SK-N-SH treated with all-trans-retinoic acid at 6 μM for 48 hours (cell line): ENCODE results near the gene ZBTB26.
A peak's percentile ranks its signal among the peaks of the same experiment; 100 is the strongest.

ENCODE experiments used
- ATAC-seq: fragments of 200-7000 bp; cut with Tn5 transposase; 3 replicates; pipeline ENCODE4 v1.9.1; 2020; ENCODE audit warnings: mild to moderate bottlenecking, moderate library complexity
- ARNTL ChIP-seq: fragments of 450-650 bp; formaldehyde crosslinking; IDR thresholded peaks from 2 replicates; pipeline ENCODE4 v1.5.0; 2020; ENCODE audit warnings: low read depth, mild to moderate bottlenecking, moderate library complexity, borderline replicate concordance
- BACH2 ChIP-seq: fragments of 250-450 bp; sonication (Bioruptor Pico); IDR thresholded peaks from 2 replicates; pipeline ENCODE4 v1.9.0; 2021; ENCODE audit warnings: mild to moderate bottlenecking, borderline replicate concordance
- CSDC2 ChIP-seq: fragments of 250-450 bp; sonication (Bioruptor Pico); IDR thresholded peaks from 2 replicates; pipeline ENCODE4 v1.5.0; 2020; ENCODE audit warnings: mild to moderate bottlenecking, moderate library complexity
- ESRRG ChIP-seq: fragments of 250-450 bp; sonication (Bioruptor Pico); IDR thresholded peaks from 2 replicates; pipeline ENCODE4 v1.6.1; 2021; ENCODE audit warnings: mild to moderate bottlenecking
- GLIS3 ChIP-seq: fragments of 250-450 bp; sonication (Bioruptor Pico); IDR thresholded peaks from 2 replicates; pipeline ENCODE4 v1.5.0; 2020; ENCODE audit warnings: mild to moderate bottlenecking, moderate library complexity
- ISL1 ChIP-seq: fragments of 250-450 bp; sonication (Bioruptor Pico); IDR thresholded peaks from 2 replicates; pipeline ENCODE4 v2.1.2; 2022; ENCODE audit warnings: mild to moderate bottlenecking, moderate library complexity
- OSR1 ChIP-seq: fragments of 250-450 bp; sonication (Bioruptor Pico); IDR thresholded peaks from 2 replicates; pipeline ENCODE4 v1.8.0; 2022; ENCODE audit warnings: moderate library complexity, mild to moderate bottlenecking, inconsistent platforms
- PATZ1 ChIP-seq: fragments of 250-450 bp; sonication (Bioruptor Pico); IDR thresholded peaks from 2 replicates; pipeline ENCODE4 v1.8.0; 2020; ENCODE audit warnings: mild to moderate bottlenecking, moderate library complexity, borderline replicate concordance
- POU6F1 ChIP-seq: fragments of 250-450 bp; sonication (Bioruptor Pico); IDR thresholded peaks from 2 replicates; pipeline ENCODE4 v1.8.0; 2021; ENCODE audit warnings: low read depth, mild to moderate bottlenecking, moderate library complexity, borderline replicate concordance
- PPARA ChIP-seq: fragments of 250-450 bp; sonication (Bioruptor Pico); IDR thresholded peaks from 2 replicates; pipeline ENCODE4 v1.5.0; 2020; ENCODE audit warnings: mild to moderate bottlenecking, borderline replicate concordance
- RARB ChIP-seq: fragments of 250-450 bp; sonication (Bioruptor Pico); IDR thresholded peaks from 2 replicates; pipeline ENCODE4 v1.8.0; 2021; ENCODE audit warnings: mild to moderate bottlenecking, moderate library complexity
- SNAI2 ChIP-seq: fragments of 250-450 bp; sonication (Bioruptor Pico); IDR thresholded peaks from 2 replicates; pipeline ENCODE4 v1.5.0; 2020; ENCODE audit warnings: mild to moderate bottlenecking, moderate library complexity
- TCF4 ChIP-seq: fragments of 250-450 bp; sonication (Bioruptor Pico); IDR thresholded peaks from 2 replicates; pipeline ENCODE4 v1.8.0; 2021; ENCODE audit warnings: mild to moderate bottlenecking, moderate library complexity, borderline replicate concordance
- TOX ChIP-seq: fragments of 250-450 bp; sonication (Bioruptor Pico); IDR thresholded peaks from 2 replicates; pipeline ENCODE4 v1.8.0; 2021; ENCODE audit warnings: mild to moderate bottlenecking, moderate library complexity, borderline replicate concordance
- TSHZ2 ChIP-seq: fragments of 250-450 bp; sonication (Bioruptor Pico); IDR thresholded peaks from 2 replicates; pipeline ENCODE4 v1.5.0; 2020; ENCODE audit warnings: mild to moderate bottlenecking, moderate library complexity
- ZC3H10 ChIP-seq: fragments of 250-450 bp; sonication (Bioruptor Pico); IDR thresholded peaks from 2 replicates; pipeline ENCODE4 v1.5.1; 2021; ENCODE audit warnings: mild to moderate bottlenecking, moderate library complexity
- ZFP3 ChIP-seq: fragments of 250-450 bp; sonication (Bioruptor Pico); IDR thresholded peaks from 2 replicates; pipeline ENCODE4 v1.5.0; 2020; ENCODE audit warnings: mild to moderate bottlenecking, moderate library complexity
- ZFP30 ChIP-seq: fragments of 450-650 bp; formaldehyde crosslinking; IDR thresholded peaks from 2 replicates; pipeline ENCODE4 v1.5.0; 2022; ENCODE audit warnings: mild to moderate bottlenecking, moderate library complexity
- ZNF565 ChIP-seq: fragments of 450-650 bp; formaldehyde crosslinking; conservative IDR thresholded peaks from 2 replicates; pipeline ENCODE4 v1.5.0; 2020; ENCODE audit warnings: low read depth, mild to moderate bottlenecking, moderate library complexity
- ZNF8 ChIP-seq: fragments of 450-650 bp; formaldehyde crosslinking; IDR thresholded peaks from 2 replicates; pipeline ENCODE4 v1.5.0; 2020; ENCODE audit warnings: mild to moderate bottlenecking, moderate library complexity

Gene ZBTB26

GRCh38 chr9:122948313-122948712 is 17.0 kb upstream of the ZBTB26 start (continued):
- TF ChIP-seq RARB (CRISPR knock-in tag), result no peak
- no peak for TF ChIP-seq SNAI2
- no peak for TF ChIP-seq ZNF8
- TF ChIP-seq TCF4, result no peak

- TF ChIP-seq TOX (CRISPR knock-in tag) (no peak), ZFP3 (CRISPR knock-in tag) (no peak), OSR1 (no peak)
- no peak for ATAC-seq
These were observed 15.2 kb upstream of the ZBTB26 start for GRCh38 chr9:122946461-122947005.

- TF ChIP-seq ZNF565 (CRISPR knock-in tag) (no peak), ISL1 (CRISPR knock-in tag) (no peak), PPARA (no peak), ZNF8 (no peak), BACH2 (CRISPR knock-in tag) (no peak), ARNTL (CRISPR knock-in tag) (no peak), TOX (CRISPR knock-in tag) (no peak), PATZ1 (no peak), SNAI2 (no peak), RARB (CRISPR knock-in tag) (no peak), CSDC2 (CRISPR knock-in tag) (no peak), ZFP30 (CRISPR knock-in tag) (no peak), TSHZ2 (CRISPR knock-in tag) (no peak), ZC3H10 (no peak), GLIS3 (CRISPR knock-in tag) (no peak)
- ATAC-seq, result no peak
These were observed 13.9 kb upstream of the ZBTB26 start for GRCh38 chr9:122944960-122945888.

GRCh38 chr9:122941582-122942234 is 10.4 kb upstream of the ZBTB26 start:
- TF ChIP-seq GLIS3 (CRISPR knock-in tag) (no peak), ESRRG (CRISPR knock-in tag) (no peak), CSDC2 (CRISPR knock-in tag) (no peak), POU6F1 (CRISPR knock-in tag) (no peak), ZNF8 (no peak), PATZ1 (no peak), ISL1 (CRISPR knock-in tag) (no peak), ZNF565 (CRISPR knock-in tag) (no peak)
- TF ChIP-seq, all 23 proteins: peak for 0
- ATAC-seq, result peak; percentile 63
